GM12878 (cell line): ENCODE measurements around the gene LMF2. TPM values are rescaled to one million over a fixed set of nuclear protein-coding genes. Genes with fewer than 3 reads are reported as not detected.

ENCODE experiments used
- ASH2L ChIP-seq: fragments of 300-600, 200-600 bp; sonication (generic); IDR thresholded peaks from 2 replicates; pipeline ENCODE4 v1.6.1; 2017; ENCODE audit warnings: low read depth, mild to moderate bottlenecking, borderline replicate concordance
- CHD2 ChIP-seq: IDR thresholded peaks from 2 replicates; pipeline ENCODE4 v1.6.1; 2011; ENCODE audit warnings: low read depth, low read length, improper control_type of control experiment, borderline replicate concordance
- HDAC6 ChIP-seq: fragments of 200-600 bp; sonication (generic); IDR thresholded peaks from one replicate; pipeline ENCODE4 v1.8.0; 2017; ENCODE audit warnings: antibody characterized with exemption; ENCODE audit not compliant: unreplicated experiment
- IRF3 ChIP-seq: fragments of 450-650 bp; IDR thresholded peaks from 2 replicates; pipeline ENCODE4 v1.6.1; 2014; ENCODE audit warnings: mild to moderate bottlenecking
- MEF2A ChIP-seq: IDR thresholded peaks from 2 replicates; pipeline ENCODE4 v1.6.1; 2011; ENCODE audit warnings: low read depth, mild to moderate bottlenecking, low read length, moderate library complexity; ENCODE audit not compliant: insufficient read depth
- NKRF ChIP-seq: fragments of 450-650 bp; conservative IDR thresholded peaks from 2 replicates; pipeline ENCODE4 v1.6.1; 2017; ENCODE audit warnings: mild to moderate bottlenecking, moderate library complexity
- PAX5 ChIP-seq: IDR thresholded peaks from 2 replicates; pipeline ENCODE4 v1.6.1; 2011; ENCODE audit warnings: low read depth, low read length, borderline replicate concordance
- PAX8 ChIP-seq: fragments of 450-650 bp; IDR thresholded peaks from 2 replicates; pipeline ENCODE4 v1.6.1; 2017; ENCODE audit warnings: mild to moderate bottlenecking, moderate library complexity
- RAD51 ChIP-seq: fragments of 450-650 bp; IDR thresholded peaks from 2 replicates; pipeline ENCODE4 v1.6.1; 2016; ENCODE audit warnings: moderate library complexity, mild to moderate bottlenecking, inconsistent platforms
- RUNX3 ChIP-seq: IDR thresholded peaks from 2 replicates; pipeline ENCODE4 v1.6.1; 2012; ENCODE audit warnings: low read length, inconsistent platforms
- STAT3 ChIP-seq: IDR thresholded peaks from 2 replicates; pipeline ENCODE4 v1.6.1; 2011; ENCODE audit warnings: low read depth, low read length, improper control_type of control experiment
- TCF3 ChIP-seq: IDR thresholded peaks from 2 replicates; pipeline ENCODE4 v1.6.1; 2012; ENCODE audit warnings: low read depth, mild to moderate bottlenecking, low read length, borderline replicate concordance; ENCODE audit not compliant: insufficient read depth
- ZBTB33 ChIP-seq: fragments of 450-650 bp; IDR thresholded peaks from 2 replicates; pipeline ENCODE4 v1.6.1; 2017; ENCODE audit warnings: mild to moderate bottlenecking
- ZBTB40 ChIP-seq: fragments of 450-650 bp; IDR thresholded peaks from 2 replicates; pipeline ENCODE4 v1.6.1; 2016; ENCODE audit warnings: mild to moderate bottlenecking, moderate library complexity, borderline replicate concordance
- ZNF217 ChIP-seq: fragments of 450-650 bp; IDR thresholded peaks from 2 replicates; pipeline ENCODE4 v1.6.1; 2017; ENCODE audit warnings: antibody characterized with exemption, mild to moderate bottlenecking
- ZNF592 ChIP-seq: fragments of 450-650 bp; IDR thresholded peaks from 2 replicates; pipeline ENCODE4 v1.6.1; 2017; ENCODE audit warnings: mild to moderate bottlenecking, moderate library complexity
- polyA plus RNA-seq, 11 experiments: library from polyadenylated mRNA; depleted of rRNA in 4 of 11; unstranded in 6 of 11; stranded (reverse) in 5 of 11; fragments of >200 nt; fragmentation: Nextera tagmentation in 4 of 11; fragmentation: Illumina TruSeq in 1 of 11; extraction: Ambion mirVana in 4 of 11; extraction: Trizol in 1 of 11; gene quantifications; 1 replicate in 1 of 11; 2 replicates in 10 of 11; pipeline versions ENCODE4 v1.2.1 to v1.2.3, GENCODE V29; 2011 to 2016; ENCODE audit warnings: inconsistent platforms in 2 of 11, missing spikeins in 2 of 11, low read depth in 1 of 11
- total RNA-seq, 4 experiments: library from RNA; depleted of rRNA in 3 of 4; stranded (reverse); fragments of >200 nt in 3 of 4; fragmentation: Illumina TruSeq in 1 of 4; extraction: Trizol in 1 of 4; gene quantifications; 2 replicates each; pipeline versions ENCODE4 v1.2.1 to v1.2.3, GENCODE V29; 2013 to 2021

Gene LMF2
- total and polyA plus RNA-seq, 10 of the 15 experiments (the other 5 are each of a cell fraction or from before 2014, with no cell fraction given): 0.08 to 57.5 (median 21.2) TPM

GRCh38 chr22:50542416-50542927 lies 35.0 kb upstream of the LMF2 start (continued):
- no peak for TF ChIP-seq IRF3
- no peak for TF ChIP-seq PAX8
- no peak for TF ChIP-seq MEF2A
- peak; percentile 82 for TF ChIP-seq HDAC6
- TF ChIP-seq PAX5: peak; percentile 67; the same call in 1 of the 2 replicates
- peak; percentile 72; the same call in 1 of the 2 replicates for TF ChIP-seq TCF3
- peak; percentile 95 for TF ChIP-seq ZNF592
- peak; percentile 69; the same call in 1 of the 2 replicates for TF ChIP-seq CHD2
- TF ChIP-seq STAT3: no peak
- 0 out of 2 replicates have a peak, but pooled peaks have one; percentile 8 for TF ChIP-seq RAD51
- TF ChIP-seq NKRF: no peak
- peak; percentile 84 for TF ChIP-seq RUNX3
- TF ChIP-seq ASH2L: 0 out of 2 replicates have a peak, but pooled peaks have one; percentile 57
- no peak for TF ChIP-seq ZBTB33
- no peak for TF ChIP-seq ZNF217
- no peak for TF ChIP-seq ZBTB40
